Hepatocyte (in vitro differentiated cells): ENCODE measurements around the gene CDH4. TPM values are rescaled to one million over a fixed set of nuclear protein-coding genes. Genes with fewer than 3 reads are reported as not detected.

Experiments used
- DNase-seq: peaks from one replicate; pipeline ENCODE4 v3.0.0-alpha.2; 2016; ENCODE audit warnings: low spot score
- H2AFZ ChIP-seq: fragments of 200-600 bp; sonication (generic); 2 replicates; pipeline ENCODE4 v1.6.0; 2016; ENCODE audit warnings: antibody characterized with exemption, mild to moderate bottlenecking
- H3K27ac ChIP-seq: fragments of 200-600 bp; sonication (generic); 2 replicates; pipeline ENCODE4 v1.5.1; 2016; ENCODE audit warnings: mild to moderate bottlenecking
- H3K27me3 ChIP-seq: fragments of 200-600 bp; sonication (generic); 2 replicates; pipeline ENCODE4 v1.6.1; 2016
- H3K36me3 ChIP-seq: fragments of 200-600 bp; sonication (generic); replicated peaks from 2 replicates; pipeline ENCODE4 v1.5.1; 2016; ENCODE audit warnings: low read depth; ENCODE audit not compliant: insufficient read depth
- H3K4me1 ChIP-seq: fragments of 200-600 bp; sonication (generic); 2 replicates; pipeline ENCODE4 v1.5.1; 2016; ENCODE audit warnings: mild to moderate bottlenecking, moderate library complexity; ENCODE audit not compliant: insufficient read depth
- H3K4me2 ChIP-seq: fragments of 200-600 bp; sonication (generic); 2 replicates; pipeline ENCODE4 v1.6.0; 2016
- H3K4me3 ChIP-seq: fragments of 200-600 bp; sonication (generic); 2 replicates; pipeline ENCODE4 v1.5.1; 2016; ENCODE audit warnings: mild to moderate bottlenecking
- H3K79me2 ChIP-seq: fragments of 200-600 bp; sonication (generic); 2 replicates; pipeline ENCODE4 v1.6.0; 2017; ENCODE audit warnings: mild to moderate bottlenecking
- H3K9me2 ChIP-seq: fragments of 200-600 bp; sonication (generic); replicated peaks from 2 replicates; pipeline ENCODE4 v1.6.0; 2017; ENCODE audit warnings: mild to moderate bottlenecking; ENCODE audit not compliant: insufficient read depth
- H3K9me3 ChIP-seq: fragments of 200-600 bp; sonication (generic); 2 replicates; pipeline ENCODE4 v1.5.1; 2016; ENCODE audit warnings: low read depth, mild to moderate bottlenecking
- H4K20me1 ChIP-seq: fragments of 200-600 bp; sonication (generic); 2 replicates; pipeline ENCODE4 v1.6.0; 2016; ENCODE audit warnings: mild to moderate bottlenecking; ENCODE audit not compliant: insufficient read depth, poor library complexity, severe bottlenecking
- EZH2 ChIP-seq: fragments of 200-600 bp; sonication (generic); IDR thresholded peaks from 2 replicates; pipeline ENCODE4 v1.6.1; 2016; ENCODE audit warnings: antibody characterized with exemption, mild to moderate bottlenecking, borderline replicate concordance
- EZH2phosphoT487 ChIP-seq: fragments of 200-600 bp; sonication (generic); IDR thresholded peaks from one replicate; pipeline ENCODE4 v1.6.1; 2018; ENCODE audit warnings: antibody characterized with exemption, mild to moderate bottlenecking, low read depth, moderate library complexity; ENCODE audit not compliant: unreplicated experiment, severe bottlenecking
- WGBS: methylation state at CpG from one replicate; pipeline ENCODE4 v1.1.6; 2016; ENCODE audit warnings: low lambda C conversion rate; ENCODE audit errors: missing lambda C conversion rate; 5-methylcytosine and 5-hydroxymethylcytosine counted together
- polyA plus RNA-seq: library from polyadenylated mRNA; unstranded; fragments of >200 nt; fragmentation: Nextera tagmentation; extraction: Ambion mirVana; gene quantifications from 2 replicates; pipeline ENCODE4 v1.2.1, GENCODE V29; 2016
- total RNA-seq: library from RNA; depleted of rRNA; stranded (reverse); fragments of >200 nt; gene quantifications from 2 replicates; pipeline ENCODE4 v1.2.3, GENCODE V29; 2014
- TF ChIP-seq, protein P1 (sequence below): fragments of 200-600 bp; sonication (generic); IDR thresholded peaks from 2 replicates; pipeline ENCODE4 v1.5.1; 2016; ENCODE audit warnings: antibody characterized with exemption, mild to moderate bottlenecking; ENCODE audit not compliant: poor library complexity

CDH4 gene
- total and polyA plus RNA-seq, 2 experiments from 2014 or later = 0.53 to 0.73 TPM

DNA sequence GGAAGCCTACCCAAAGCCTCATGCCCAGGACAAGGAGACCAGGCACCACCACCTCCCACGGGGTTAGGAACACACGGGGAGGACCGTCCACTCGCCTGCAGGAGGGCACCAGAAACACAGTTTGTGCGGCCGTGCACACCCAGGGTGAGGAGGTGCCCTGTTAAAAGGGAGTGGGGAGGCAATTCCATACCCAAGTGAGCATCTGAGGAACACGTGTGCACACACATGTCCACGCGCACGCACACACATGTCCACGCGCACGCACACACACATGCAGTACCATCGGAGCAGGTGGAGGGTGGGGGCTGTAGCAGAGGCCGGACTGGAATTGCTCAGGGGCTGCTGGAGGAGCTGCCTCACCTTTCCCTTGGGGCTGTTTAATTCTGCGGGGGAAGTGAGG is 554.3 kb downstream of the CDH4 start:
- Histone ChIP-seq H4K20me1 (no peaks in the 10 kb centered on the region), H3K4me1 (peaks cover 4% of the 10 kb centered on the region), H3K79me2 (no peaks in the 10 kb centered on the region), H3K36me3 (no peaks in the 10 kb centered on the region), H3K27ac (no peak overlapping the region), H3K27me3 (no peaks in the 10 kb centered on the region), H2AFZ (no peak overlapping the region), H3K4me2 (no peak overlapping the region), H3K9me3 (no peaks in the 10 kb centered on the region), H3K4me3 (no peak overlapping the region), H3K9me2 (no peaks in the 10 kb centered on the region)
- TF ChIP-seq, protein P1, sequence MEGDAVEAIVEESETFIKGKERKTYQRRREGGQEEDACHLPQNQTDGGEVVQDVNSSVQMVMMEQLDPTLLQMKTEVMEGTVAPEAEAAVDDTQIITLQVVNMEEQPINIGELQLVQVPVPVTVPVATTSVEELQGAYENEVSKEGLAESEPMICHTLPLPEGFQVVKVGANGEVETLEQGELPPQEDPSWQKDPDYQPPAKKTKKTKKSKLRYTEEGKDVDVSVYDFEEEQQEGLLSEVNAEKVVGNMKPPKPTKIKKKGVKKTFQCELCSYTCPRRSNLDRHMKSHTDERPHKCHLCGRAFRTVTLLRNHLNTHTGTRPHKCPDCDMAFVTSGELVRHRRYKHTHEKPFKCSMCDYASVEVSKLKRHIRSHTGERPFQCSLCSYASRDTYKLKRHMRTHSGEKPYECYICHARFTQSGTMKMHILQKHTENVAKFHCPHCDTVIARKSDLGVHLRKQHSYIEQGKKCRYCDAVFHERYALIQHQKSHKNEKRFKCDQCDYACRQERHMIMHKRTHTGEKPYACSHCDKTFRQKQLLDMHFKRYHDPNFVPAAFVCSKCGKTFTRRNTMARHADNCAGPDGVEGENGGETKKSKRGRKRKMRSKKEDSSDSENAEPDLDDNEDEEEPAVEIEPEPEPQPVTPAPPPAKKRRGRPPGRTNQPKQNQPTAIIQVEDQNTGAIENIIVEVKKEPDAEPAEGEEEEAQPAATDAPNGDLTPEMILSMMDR = no peak
- TF ChIP-seq EZH2phosphoT487 (no peak), EZH2 (no peak)
- no peak for DNase-seq
- 95% methylated on average over 16 of the region's 16 CpGs for WGBS

DNA sequence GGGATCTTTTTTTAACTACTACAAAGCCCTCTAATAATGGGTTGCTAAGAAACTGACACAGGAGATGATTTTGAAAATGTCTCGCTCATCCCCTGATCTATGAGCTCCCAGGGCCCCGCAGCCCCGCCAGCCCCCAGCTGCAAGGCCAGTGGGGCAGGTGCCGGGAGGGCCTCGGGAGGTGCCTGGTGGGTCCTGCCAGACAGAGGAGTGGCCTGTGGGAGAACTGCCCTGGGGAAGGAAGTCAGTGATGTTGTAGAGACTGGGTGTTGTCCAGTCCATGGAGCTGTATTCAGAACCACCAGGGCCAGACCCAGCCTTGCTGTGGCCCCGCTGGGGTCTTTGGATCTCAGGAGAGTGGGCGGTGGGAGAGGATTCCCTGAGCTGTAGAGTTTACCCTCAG is 554.9 kb downstream of the CDH4 start:
- Histone ChIP-seq H3K4me2 (no peak overlapping the region), H3K9me3 (no peaks in the 10 kb centered on the region)
- 89% methylated on average over 7 of the region's 7 CpGs for WGBS

DNA sequence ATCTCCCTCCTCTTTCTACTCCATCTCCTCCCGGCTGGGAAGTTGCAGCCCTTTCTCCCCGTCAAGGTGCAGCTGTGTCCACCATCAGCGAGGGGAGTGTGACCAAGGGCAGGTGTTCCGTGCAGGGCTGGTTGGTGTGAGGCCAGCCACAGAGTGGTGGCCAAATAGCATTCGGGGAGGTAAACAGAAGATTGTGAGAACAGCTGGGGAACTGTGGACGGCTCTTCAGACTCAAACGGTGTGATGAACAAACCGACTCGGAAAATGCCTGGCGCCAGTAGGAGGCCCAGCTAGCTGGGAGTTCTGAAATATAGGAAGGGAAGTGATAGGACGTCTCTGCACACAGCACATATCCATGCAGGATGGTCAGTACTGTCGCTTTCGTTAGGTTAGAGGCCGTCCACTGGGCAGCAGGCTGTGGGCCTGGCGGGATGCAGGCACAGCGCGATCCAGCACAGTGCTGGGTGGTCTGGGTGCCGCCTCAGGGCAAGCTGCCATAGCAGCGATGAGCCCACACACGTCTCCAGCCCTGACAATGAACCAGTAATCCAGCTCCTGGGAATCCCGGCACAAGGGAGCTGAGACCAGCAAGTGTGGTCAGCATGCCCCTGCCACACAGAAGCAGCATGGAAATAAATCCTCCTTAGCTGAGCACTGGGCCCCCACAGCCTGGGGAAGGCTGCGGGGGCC is 555.6 kb downstream of the CDH4 start:
- H3K27ac ChIP-seq = no peak overlapping the region
- TF ChIP-seq EZH2 = no peak
- TF ChIP-seq, protein P1 = no peak
- no peak for TF ChIP-seq EZH2phosphoT487
- H3K4me2 ChIP-seq = no peak overlapping the region
- no peaks in the 10 kb centered on the region for H3K9me2 ChIP-seq
- H3K27me3 ChIP-seq = no peaks in the 10 kb centered on the region
- H3K79me2 ChIP-seq = no peaks in the 10 kb centered on the region
- peaks cover 4% of the 10 kb centered on the region for H3K4me1 ChIP-seq
- H4K20me1 ChIP-seq = no peaks in the 10 kb centered on the region
- WGBS = 90% methylated on average over 22 of the region's 22 CpGs
- no peak overlapping the region for H3K4me3 ChIP-seq
- H3K9me3 ChIP-seq = no peaks in the 10 kb centered on the region
- no peaks in the 10 kb centered on the region for H3K36me3 ChIP-seq
- no peak overlapping the region for H2AFZ ChIP-seq
- no peak for DNase-seq

More for the DNA sequence above, 554.9 kb downstream of the CDH4 start:
- Histone ChIP-seq H2AFZ (no peak overlapping the region), H3K4me3 (no peak overlapping the region), H3K36me3 (no peaks in the 10 kb centered on the region), H3K4me1 (peaks cover 4% of the 10 kb centered on the region), H3K79me2 (no peaks in the 10 kb centered on the region), H3K27ac (no peak overlapping the region), H4K20me1 (no peaks in the 10 kb centered on the region), H3K27me3 (no peaks in the 10 kb centered on the region), H3K9me2 (no peaks in the 10 kb centered on the region)
- TF ChIP-seq, protein P1 = no peak
- no peak for DNase-seq

DNA sequence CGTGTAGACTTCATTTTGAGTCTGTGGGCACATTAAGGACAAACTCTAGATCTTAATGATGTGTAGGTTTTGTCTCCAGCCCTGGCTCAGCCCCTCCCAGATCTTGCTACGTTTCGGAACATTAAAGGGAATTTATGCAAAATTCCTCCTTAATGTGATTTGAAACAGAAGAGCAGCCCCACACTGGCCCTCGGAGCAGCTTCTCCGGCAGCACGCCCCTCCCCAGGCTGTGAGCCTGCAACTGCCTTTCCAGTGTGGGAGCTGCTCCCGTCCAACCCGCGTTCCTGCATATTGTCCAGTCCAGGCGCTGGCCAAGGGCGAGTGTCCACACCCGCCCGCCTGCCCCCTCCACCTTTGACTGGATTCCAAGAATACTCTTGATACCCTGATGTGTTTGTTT is 556.4 kb downstream of the CDH4 start:
- H3K4me3 ChIP-seq = no peak overlapping the region
- no peaks in the 10 kb centered on the region for H3K27me3 ChIP-seq
- H2AFZ ChIP-seq = no peak overlapping the region
- 67% methylated on average over 11 of the region's 13 CpGs for WGBS
- H3K4me1 ChIP-seq = peaks cover 4% of the 10 kb centered on the region
- no peaks in the 10 kb centered on the region for H3K9me2 ChIP-seq
- H3K79me2 ChIP-seq = no peaks in the 10 kb centered on the region
- no peaks in the 10 kb centered on the region for H3K9me3 ChIP-seq
- no peak overlapping the region for H3K4me2 ChIP-seq
- DNase-seq = no peak
- no peak overlapping the region for H3K27ac ChIP-seq
- TF ChIP-seq EZH2 (no peak), EZH2phosphoT487 (no peak)
- TF ChIP-seq, protein P1 = no peak
- H4K20me1 ChIP-seq = no peaks in the 10 kb centered on the region
- H3K36me3 ChIP-seq = no peaks in the 10 kb centered on the region
